GM19035 (cell line): Measurements from ENCODE around the gene MAOA.
"Not testable (repeated sequence)": the region's sequence is repeated elsewhere in the genome, so short reads cannot be mapped to it uniquely, and the experiment has no call there.

Experiments used
- ATAC-seq: cut with Tn5 transposase; IDR thresholded peaks from one replicate; pipeline ENCODE4 v1.9.1; 2021; ENCODE audit not compliant: unreplicated experiment

Gene MAOA

GRCh38 chrX:43656005-43656494 is at the start of gene MAOA:
TSS of gene MAOA (plus strand) at chrX:43656299. CDS start at chrX:43656342, 43 bp downstream.
- no peak for ATAC-seq

GRCh38 chrX:43612400-43612799 is 43.7 kb upstream of the MAOA start:
- no peak for ATAC-seq

- no peak for ATAC-seq
Measured at GRCh38 chrX:43615660-43616059, 40.4 kb upstream of the MAOA start.

GRCh38 chrX:43618366-43619205 is 37.5 kb upstream of the MAOA start:
- ATAC-seq, result no peak

GRCh38 chrX:43619861-43620260 is 36.2 kb upstream of the MAOA start:
- ATAC-seq, result not testable (repeated sequence)

GRCh38 chrX:43627147-43627546 is 29.0 kb upstream of the MAOA start:
- ATAC-seq, result no peak

- no peak for ATAC-seq
Measured at GRCh38 chrX:43627669-43628068, 28.4 kb upstream of the MAOA start.

- no peak for ATAC-seq
Measured at GRCh38 chrX:43629229-43629628, 26.9 kb upstream of the MAOA start.

GRCh38 chrX:43631841-43632240 is 24.3 kb upstream of the MAOA start:
- no peak for ATAC-seq

- no peak for ATAC-seq
Measured at GRCh38 chrX:43633081-43633480, 23.0 kb upstream of the MAOA start.

- no peak for ATAC-seq
Measured at GRCh38 chrX:43633757-43634156, 22.3 kb upstream of the MAOA start.

- no peak for ATAC-seq
Measured at GRCh38 chrX:43640482-43640881, 15.6 kb upstream of the MAOA start.

GRCh38 chrX:43641691-43642090 is 14.4 kb upstream of the MAOA start:
- no peak for ATAC-seq

- ATAC-seq, result no peak
Measured at GRCh38 chrX:43643201-43643600, 12.9 kb upstream of the MAOA start.

- no peak for ATAC-seq
Measured at GRCh38 chrX:43643662-43644061, 12.4 kb upstream of the MAOA start.

- no peak for ATAC-seq
Measured at GRCh38 chrX:43644124-43644701, 11.9 kb upstream of the MAOA start.

- ATAC-seq, result no peak
Measured at GRCh38 chrX:43646800-43647199, 9.3 kb upstream of the MAOA start.

- ATAC-seq, result peak; percentile 99
Measured at GRCh38 chrX:43654431-43655150, 1.5 kb upstream of the MAOA start.

- peak; percentile 12 for ATAC-seq
Measured at GRCh38 chrX:43655151-43656004, 721 bp upstream of the MAOA start.

- ATAC-seq, result no peak
Measured at GRCh38 chrX:43657671-43658070, 1.6 kb downstream of the MAOA start.
